ENCODE results near the gene RPS13.
"Not testable (repeated sequence)": the region's sequence is repeated elsewhere in the genome, so short reads cannot be mapped to it uniquely, and the experiment has no call there.

RPS13 gene

DNA sequence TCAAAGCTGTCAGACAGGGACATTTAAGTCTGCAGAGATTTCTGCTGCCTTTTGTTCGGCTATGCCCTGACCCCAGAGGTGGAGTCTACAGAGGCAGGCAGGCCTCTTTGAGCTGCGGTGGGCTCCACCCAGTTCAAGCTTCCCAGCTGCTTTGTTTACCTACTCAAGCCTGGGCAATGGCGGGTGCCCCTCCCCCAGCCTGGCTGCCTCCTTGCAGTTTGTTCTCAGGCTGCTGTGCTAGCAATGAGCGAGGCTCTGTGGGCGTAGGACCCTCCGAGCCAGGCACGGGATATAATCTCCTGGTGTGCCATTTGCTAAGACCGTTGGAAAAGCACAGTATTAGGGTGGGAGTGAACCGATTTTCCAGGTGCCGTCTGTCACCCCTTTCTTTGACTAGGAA, 43.4 kb downstream of the RPS13 start:
- DNase-seq, result not testable (repeated sequence)

DNA sequence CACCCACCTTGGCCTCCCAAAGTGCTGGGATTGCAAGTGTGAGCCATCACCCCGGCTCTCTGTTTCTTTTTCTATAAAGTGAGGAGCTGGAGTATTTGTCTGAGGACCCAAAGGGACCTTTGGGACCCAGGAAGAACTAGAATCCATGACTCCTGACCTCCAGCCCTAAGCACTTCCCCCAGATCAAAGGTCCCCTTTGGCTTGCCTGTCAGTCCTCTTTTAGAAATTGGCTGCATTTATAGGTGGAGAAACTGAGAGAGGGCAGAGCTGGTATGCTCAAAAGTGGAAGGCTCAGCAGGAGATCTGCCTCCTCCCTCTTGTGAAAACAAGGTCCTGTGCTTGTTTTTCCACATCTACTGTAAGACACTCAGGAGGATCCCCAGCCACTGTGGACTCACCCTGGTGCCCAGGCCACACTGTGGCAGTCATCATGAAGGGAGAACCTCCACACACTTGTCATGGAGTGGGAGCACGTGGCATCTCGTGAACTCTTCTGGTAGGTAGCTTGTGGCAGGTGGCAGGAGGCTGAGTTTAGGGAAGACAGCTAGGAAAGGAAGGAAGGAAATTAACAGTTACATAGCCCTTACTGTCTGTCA, 50.9 kb downstream of the RPS13 start:
- DNase-seq, result no peak

DNA sequence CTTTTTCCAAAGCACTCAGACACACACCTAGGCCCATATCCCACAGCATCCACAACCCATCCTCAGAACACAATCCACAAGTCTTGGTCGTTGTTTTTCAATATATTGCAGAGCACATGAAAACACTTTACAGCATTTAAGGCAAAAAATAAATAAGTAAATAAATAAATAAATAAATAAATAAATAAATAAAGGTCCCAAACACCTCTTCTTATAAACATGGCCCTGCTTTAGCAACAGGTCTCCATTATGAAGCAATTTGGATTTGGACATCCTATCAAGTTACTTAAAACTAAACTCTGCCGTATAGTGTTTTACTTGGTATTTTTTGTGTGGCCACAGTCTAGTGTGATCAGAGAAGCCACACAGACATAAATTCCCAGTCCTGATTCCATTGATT, 52.5 kb downstream of the RPS13 start:
- no peak for DNase-seq
